ENCODE results near the gene CDH23. TPM values are rescaled to one million over a fixed set of nuclear protein-coding genes. Genes with fewer than 3 reads are reported as not detected.

Gene CDH23
- total RNA-seq, 1 donor from 2014 or later = not detected

- no peak for DNase-seq (ENCODE audit: low read depth)
- Histone ChIP-seq H3K4me3 (ENCODE audit: low read depth, low read length) (no peak overlapping the region), H3K27me3 (ENCODE audit: control insufficient read depth, insufficient read depth, low read length) (peaks cover 14% of the 10 kb centered on the region), H3K36me3 (ENCODE audit: control insufficient read depth, insufficient read depth, low read length) (no peaks in the 10 kb centered on the region)
- TF ChIP-seq CTCF (IDR thresholded peaks at IDR 0.05; ENCODE audit: insufficient read depth, low read length, severe bottlenecking) = no peak
- FAIRE-seq = no peak
These were observed 128.4 kb downstream of the CDH23 start for GRCh38 chr10:71525092-71525491.

DNA sequence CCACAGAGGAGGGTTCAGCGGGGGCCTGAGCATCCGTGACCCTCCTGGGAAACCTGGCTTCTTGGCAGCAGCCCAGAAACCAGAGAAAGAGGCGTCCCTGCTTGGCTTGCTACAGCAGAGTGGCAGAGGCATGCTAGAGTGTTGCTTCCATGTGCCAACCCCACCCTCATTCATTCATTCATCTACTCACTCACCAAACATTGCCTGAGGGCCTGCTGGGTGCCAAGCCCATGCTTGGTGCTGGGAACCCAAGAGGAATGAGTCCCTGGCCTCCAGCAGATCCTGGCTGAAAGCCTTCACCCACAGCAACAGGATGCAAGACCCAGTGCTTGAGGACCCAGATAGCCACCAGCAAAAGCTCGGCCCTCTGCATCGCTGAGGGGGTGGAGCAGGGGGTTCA, 129.0 kb downstream of the CDH23 start:
- FAIRE-seq = no peak
- DNase-seq (ENCODE audit: low read depth) = peak; percentile 21
- no peaks in the 10 kb centered on the region for H3K36me3 ChIP-seq (ENCODE audit: control insufficient read depth, insufficient read depth, low read length)
- no peak overlapping the region for H3K4me3 ChIP-seq (ENCODE audit: low read depth, low read length)
- no peak for TF ChIP-seq CTCF (IDR thresholded peaks at IDR 0.05; ENCODE audit: insufficient read depth, low read length, severe bottlenecking)
- peaks cover 14% of the 10 kb centered on the region for H3K27me3 ChIP-seq (ENCODE audit: control insufficient read depth, insufficient read depth, low read length)

GRCh38 chr10:71526653-71527052, 129.9 kb downstream of the CDH23 start:
- DNase-seq (ENCODE audit: low read depth) = no peak
- H3K27me3 ChIP-seq (ENCODE audit: control insufficient read depth, insufficient read depth, low read length) = peaks cover 14% of the 10 kb centered on the region
- no peak for FAIRE-seq
- TF ChIP-seq CTCF (IDR thresholded peaks at IDR 0.05; ENCODE audit: insufficient read depth, low read length, severe bottlenecking) = no peak
- H3K4me3 ChIP-seq (ENCODE audit: low read depth, low read length) = no peak overlapping the region
- no peaks in the 10 kb centered on the region for H3K36me3 ChIP-seq (ENCODE audit: control insufficient read depth, insufficient read depth, low read length)

DNA sequence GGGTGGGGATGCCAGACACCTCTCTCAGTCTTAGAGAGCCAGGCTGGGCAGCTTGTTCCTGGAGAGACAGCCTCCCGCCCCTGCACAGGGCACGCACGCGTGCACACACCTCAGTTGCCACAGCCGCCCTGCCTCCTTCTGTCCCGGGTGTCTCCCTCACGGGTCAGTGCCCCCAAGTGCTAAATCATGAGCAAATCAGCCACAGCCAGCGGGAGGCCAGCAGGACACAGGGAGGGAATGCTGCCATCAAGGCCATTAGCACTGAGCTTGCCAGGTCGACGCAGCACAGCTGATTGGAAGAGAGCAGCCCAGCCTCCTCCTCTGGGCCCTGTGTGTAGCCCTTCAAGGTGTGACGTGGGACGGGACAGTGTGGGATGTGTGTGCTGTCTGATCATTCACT, 130.4 kb downstream of the CDH23 start:
- peaks cover 14% of the 10 kb centered on the region for H3K27me3 ChIP-seq (ENCODE audit: control insufficient read depth, insufficient read depth, low read length)
- no peaks in the 10 kb centered on the region for H3K36me3 ChIP-seq (ENCODE audit: control insufficient read depth, insufficient read depth, low read length)
- DNase-seq (ENCODE audit: low read depth) (no peak), FAIRE-seq (no peak)
- TF ChIP-seq CTCF (IDR thresholded peaks at IDR 0.05; ENCODE audit: insufficient read depth, low read length, severe bottlenecking) = no peak
- H3K4me3 ChIP-seq (ENCODE audit: low read depth, low read length) = no peak overlapping the region

GRCh38 chr10:71528371-71529206, 131.9 kb downstream of the CDH23 start:
- H3K36me3 ChIP-seq (ENCODE audit: control insufficient read depth, insufficient read depth, low read length) = no peaks in the 10 kb centered on the region
- DNase-seq (ENCODE audit: low read depth) (no peak), FAIRE-seq (no peak)
- TF ChIP-seq CTCF (IDR thresholded peaks at IDR 0.05; ENCODE audit: insufficient read depth, low read length, severe bottlenecking) = no peak
- H3K27me3 ChIP-seq (ENCODE audit: control insufficient read depth, insufficient read depth, low read length) = peaks cover 10% of the 10 kb centered on the region
- no peak overlapping the region for H3K4me3 ChIP-seq (ENCODE audit: low read depth, low read length)
